SH-SY5Y (cell line): ENCODE measurements around the gene PRPF38A.

Experiments
- GATA2 ChIP-seq: IDR thresholded peaks from 2 replicates; pipeline ENCODE4 v1.6.1; 2011; ENCODE audit warnings: mild to moderate bottlenecking, low read depth, low read length
- GATA3 ChIP-seq: IDR thresholded peaks from 2 replicates; pipeline ENCODE4 v1.6.1; 2011; ENCODE audit warnings: low read depth, mild to moderate bottlenecking, low read length, moderate library complexity

DNA sequence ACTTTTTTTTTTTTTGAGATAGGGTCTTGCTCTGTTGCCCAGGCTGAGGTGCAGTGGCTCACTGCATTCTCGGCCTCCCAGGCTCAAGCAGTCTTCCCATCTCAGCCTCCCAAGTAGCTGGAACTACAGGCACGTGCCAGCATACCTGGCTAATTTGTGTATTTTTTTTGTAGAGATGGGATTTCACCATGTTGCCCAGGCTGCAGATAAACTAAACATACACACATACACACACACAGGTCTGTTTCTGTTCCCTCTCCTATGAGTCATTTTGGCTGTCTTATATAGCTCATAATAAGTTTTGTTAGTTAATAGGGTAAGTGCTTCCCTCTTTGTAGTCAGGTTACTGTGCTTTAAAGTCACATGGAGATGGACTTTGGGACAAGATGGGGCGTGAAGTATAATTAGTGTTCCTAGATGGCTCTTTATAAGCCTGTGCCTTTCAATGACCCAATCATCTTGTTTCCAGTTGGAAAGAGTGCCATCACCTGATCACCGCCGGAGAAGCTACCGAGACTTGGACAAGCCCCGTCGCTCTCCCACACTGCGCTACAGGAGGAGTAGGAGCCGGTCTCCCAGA is 9.1 kb downstream of the PRPF38A start:
- TF ChIP-seq GATA2 (no peak), GATA3 (no peak)
